Medulla oblongata (tissue), 1 donor: Measurements from ENCODE around the gene ATXN7L1.
"Not testable (repeated sequence)": the region's sequence is repeated elsewhere in the genome, so short reads cannot be mapped to it uniquely, and the experiment has no call there.

Experiments
- DNase-seq: peaks from one replicate; pipeline ENCODE4 v3.0.0-alpha.2; 2015; ENCODE audit errors: extremely low spot score

The ATXN7L1 gene

GRCh38 chr7:105707967-105708762 is 168.2 kb downstream of the ATXN7L1 start:
- DNase-seq = no peak

GRCh38 chr7:105707381-105707780 is 169.0 kb downstream of the ATXN7L1 start:
- DNase-seq = no peak

- peak; percentile 31 for DNase-seq
Observed at GRCh38 chr7:105705427-105705826, 171.0 kb downstream of the ATXN7L1 start.

DNA sequence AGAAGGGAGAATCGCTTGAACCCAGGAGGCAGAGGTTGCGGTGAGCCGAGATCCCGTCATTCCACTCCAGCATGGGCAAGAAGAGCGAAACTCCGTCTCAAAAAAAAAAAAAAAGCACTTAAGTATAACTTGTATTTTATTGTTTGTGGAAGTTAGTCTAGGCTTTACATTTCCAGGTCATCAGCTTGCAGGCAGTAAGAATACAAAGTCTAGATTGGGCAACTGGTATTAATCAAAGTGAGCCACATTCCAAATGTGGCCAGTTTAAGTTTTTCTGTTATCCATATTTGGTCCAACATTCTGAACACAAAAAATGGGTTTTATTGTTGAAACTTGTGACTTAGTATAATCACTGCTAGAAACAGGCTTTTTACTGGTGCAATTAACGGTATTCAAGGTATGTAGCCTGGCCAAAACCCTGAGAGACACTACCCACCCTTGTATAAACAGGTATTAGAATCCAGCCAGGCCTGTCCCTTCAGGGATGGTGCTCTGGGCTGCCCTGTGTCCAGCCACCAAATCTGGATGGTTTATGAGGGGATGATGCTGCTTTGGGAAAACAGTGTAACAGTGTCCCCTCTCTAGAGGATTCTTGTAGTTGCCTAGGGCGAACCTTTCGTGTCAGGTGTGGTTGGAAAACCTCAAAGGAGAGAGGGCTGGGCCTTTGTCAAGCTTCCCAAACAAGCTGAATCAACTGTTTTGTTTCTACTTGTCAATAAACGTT is 173.0 kb downstream of the ATXN7L1 start:
- DNase-seq = no peak

DNA sequence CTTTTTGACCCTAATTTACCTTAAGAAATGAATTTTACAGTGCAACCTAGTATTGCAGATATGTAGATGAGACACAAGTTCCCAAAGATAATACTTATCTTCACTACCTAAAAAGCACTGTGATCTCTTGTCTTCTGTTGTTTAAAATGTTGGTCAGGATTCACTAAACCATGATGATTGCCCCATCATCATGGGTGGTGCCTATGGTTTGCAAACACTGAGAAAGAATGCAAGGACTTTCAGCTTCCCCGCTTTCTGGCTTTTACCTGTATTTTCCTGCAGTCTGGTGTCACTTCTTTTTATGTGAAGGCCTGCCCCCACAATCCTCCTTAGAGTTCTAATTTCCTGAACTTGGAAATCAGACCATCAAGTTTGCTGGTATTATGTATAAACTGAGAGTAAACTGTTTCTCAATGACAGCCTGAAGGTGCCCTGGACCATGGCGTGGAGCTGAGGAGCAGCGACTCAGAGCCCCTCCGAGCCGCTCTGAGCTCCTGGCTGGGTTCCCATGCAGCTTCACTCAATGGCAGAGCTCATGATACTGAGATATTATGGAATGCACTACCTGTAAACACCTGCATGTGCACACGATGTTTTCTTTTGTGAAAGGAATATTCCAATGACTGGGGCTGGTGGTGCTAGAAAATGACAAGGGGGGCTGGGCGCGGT is 176.7 kb downstream of the ATXN7L1 start:
- no peak for DNase-seq

GRCh38 chr7:105698531-105698930 is 177.9 kb downstream of the ATXN7L1 start:
- no peak for DNase-seq

DNA sequence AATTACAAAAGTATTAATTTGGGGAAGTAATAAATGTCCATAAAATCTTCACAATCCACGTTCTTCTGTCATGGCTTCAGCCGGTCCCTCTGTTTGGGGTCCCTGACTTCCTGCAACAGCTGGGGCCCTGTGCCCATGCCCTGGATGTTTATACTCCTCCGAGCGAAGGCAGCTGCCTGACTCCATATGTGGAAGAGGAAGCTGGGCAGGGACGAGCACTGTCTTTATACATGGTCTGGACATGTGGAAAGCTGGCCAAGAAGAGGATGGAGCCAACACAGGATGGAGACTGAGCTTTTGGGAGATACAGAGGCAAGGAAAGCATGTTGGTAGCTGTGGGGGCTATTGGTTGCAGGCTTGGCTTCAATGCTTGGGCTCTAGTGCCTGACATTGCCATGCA is 178.6 kb downstream of the ATXN7L1 start:
- no peak for DNase-seq

DNA sequence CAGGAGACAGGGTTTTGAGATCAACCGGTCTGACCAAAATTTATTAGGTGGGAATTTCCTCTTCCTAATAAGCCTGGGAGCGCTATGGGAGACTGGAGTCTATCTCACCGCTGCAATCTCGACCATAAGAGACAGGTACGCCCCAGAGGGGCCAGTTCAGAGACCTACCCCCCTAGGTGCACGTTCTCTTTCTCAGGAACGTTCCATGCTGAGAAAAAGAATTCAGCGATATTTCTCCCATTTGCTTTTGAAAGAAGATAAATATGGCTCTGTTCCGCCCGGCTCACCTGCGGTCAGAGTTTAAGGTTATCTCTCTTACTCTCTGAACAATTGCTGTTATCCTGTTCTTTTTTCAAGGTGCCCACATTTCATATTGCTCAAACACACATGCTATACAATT is 179.2 kb downstream of the ATXN7L1 start:
- DNase-seq = not testable (repeated sequence)

DNA sequence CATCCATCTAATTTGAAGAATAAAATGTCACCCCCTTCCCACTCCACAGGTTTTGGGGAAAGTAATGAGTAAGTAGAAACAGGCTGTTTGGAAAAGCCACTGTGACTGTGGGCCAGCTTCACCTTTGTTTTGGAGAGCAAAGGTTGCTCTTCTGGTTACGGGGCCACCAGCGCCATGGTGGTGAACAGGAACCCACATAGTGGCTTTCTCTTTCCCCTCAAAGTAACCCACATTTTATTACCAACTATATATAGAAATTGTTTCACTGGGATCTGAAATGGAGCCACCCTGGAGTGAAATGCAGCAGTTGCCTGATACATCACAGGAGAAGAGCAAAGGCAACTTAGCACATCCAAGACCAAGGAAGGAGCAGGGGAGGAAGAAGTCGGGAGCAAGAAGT is 182.8 kb downstream of the ATXN7L1 start:
- no peak for DNase-seq

- peak; percentile 65 for DNase-seq
Observed at GRCh38 chr7:105691680-105692564, 184.5 kb downstream of the ATXN7L1 start.

- DNase-seq = peak; percentile 28
Observed at GRCh38 chr7:105691082-105691679, 185.2 kb downstream of the ATXN7L1 start.

- DNase-seq = no peak
Observed at GRCh38 chr7:105690325-105690945, 186.0 kb downstream of the ATXN7L1 start.

GRCh38 chr7:105689067-105689819 is 187.2 kb downstream of the ATXN7L1 start:
- DNase-seq = no peak

DNA sequence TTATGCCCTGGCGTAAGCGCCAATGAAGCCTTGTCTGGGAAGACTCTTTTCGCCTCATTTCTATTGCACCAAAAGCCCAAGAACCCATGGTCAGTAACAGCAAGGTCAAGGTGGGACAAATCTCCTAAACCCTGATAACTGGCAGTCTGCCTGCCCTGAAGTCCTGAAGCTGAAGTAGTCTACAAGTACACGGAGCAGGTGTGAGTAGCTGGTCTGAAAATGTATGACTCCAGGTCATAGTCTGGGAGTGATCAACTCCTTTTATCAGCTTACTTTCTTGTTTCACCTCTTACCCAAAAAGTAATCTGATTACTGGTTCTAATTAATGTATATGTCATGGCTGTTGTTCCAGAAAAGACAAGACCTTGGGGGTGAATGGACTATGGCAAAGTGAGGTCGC is 187.8 kb downstream of the ATXN7L1 start:
- DNase-seq = no peak

GRCh38 chr7:105685161-105685560 is 191.2 kb downstream of the ATXN7L1 start:
- DNase-seq = no peak

DNA sequence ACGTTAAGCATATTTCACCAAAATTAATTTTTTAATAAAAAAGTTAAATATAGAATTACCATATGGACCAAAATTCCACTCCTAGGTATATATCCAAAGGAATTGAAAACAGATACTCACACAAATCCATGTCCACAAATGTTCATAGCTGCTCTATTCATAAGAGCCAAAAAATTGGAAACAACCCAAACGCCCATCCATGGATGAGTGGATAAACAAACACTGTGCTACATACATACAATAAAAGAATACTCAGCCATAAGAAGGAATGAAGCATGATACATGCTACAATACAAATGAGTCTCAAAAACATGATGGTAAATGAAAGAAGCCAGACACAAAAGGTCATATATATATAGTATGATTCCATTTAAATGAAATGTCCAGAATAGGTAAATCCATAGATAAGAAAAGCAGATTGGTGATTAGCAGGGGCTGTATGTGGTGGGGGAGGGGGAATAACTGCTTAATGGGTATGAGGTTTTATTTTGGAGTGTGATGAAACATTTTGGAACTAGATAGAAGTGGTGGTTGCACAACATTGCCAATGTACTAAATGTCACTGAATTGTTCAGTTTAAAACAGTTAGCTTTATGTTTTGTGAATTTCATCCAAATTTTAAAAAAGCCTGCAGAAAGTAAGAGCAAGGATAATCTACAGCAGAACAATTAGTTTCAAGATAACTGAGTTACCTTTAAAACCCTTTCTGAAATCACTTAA is 193.9 kb downstream of the ATXN7L1 start:
- no peak for DNase-seq

DNA sequence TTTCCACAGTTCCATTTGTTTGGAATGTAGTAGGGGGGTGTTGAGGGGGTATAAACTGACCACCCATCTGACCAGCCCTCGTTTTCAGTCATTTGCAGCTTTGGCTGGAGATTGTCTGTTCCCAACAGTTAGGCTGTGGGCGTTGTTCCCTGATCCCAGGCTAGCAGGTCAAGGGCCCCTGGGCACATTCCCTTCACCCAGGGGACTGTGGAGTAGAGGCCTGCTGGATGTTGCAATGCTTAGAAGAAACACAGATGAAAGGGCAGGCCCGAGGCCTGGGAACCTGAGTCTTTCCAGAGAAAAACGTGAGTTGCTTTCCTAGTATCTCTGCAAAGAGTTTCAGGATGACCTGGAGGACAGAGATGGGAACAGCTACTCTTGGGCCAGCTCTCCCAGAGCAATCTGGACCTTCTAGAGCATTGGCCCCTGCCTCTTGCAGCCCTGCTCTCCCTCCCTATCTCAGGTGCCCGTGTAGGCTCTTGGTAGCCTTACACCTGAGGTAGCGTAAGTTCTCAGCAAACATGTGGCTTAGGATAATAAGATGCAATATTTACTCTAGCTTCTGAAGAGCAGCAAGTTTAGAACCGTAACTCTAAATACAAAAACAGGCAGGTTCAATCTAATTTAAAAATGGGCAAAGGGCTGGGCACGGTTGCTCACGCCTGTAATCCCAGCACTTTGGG is 195.8 kb downstream of the ATXN7L1 start:
- DNase-seq = no peak

DNA sequence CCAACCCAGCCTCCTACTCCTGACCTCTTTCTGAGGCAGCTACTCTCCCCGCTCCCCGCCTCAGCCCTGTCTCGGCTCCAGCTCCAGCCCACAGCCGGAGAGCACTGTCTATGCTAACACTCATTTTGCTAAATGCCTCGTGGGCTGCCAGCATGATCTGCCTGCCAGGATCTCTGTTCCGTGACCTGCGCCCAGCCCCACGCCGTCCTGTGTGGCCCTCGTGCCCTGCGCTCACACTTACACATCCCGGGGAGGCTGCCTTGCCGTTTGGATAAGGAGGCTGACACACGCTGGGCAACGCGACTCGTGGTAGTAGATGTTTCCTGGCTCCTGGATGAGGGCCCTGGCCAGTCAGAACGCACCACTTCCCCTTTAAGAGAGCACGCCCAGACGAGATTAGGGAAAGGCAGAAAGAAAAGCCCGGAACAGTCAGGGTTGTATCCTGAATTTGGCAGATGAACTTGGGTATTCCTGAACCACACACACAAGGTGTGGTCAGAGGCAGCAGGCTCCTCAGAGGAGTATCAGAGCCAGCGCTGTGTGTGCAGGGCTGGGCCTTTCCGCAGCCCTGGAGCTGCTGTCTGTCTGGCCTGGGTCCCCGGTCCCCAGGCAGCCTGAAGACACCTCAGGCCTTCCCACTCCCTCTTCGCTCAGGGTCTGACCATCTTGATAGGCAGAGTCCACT is 197.4 kb downstream of the ATXN7L1 start:
- DNase-seq = peak; percentile 76
